Measurements from ENCODE around the gene CYBRD1. TPM values are rescaled to one million over a fixed set of nuclear protein-coding genes. Genes with fewer than 3 reads are reported as not detected.

CYBRD1 gene
- total RNA-seq = 100 to 1,000 TPM; 201 to 603 (median 522) TPM

- TF ChIP-seq, protein P1, sequence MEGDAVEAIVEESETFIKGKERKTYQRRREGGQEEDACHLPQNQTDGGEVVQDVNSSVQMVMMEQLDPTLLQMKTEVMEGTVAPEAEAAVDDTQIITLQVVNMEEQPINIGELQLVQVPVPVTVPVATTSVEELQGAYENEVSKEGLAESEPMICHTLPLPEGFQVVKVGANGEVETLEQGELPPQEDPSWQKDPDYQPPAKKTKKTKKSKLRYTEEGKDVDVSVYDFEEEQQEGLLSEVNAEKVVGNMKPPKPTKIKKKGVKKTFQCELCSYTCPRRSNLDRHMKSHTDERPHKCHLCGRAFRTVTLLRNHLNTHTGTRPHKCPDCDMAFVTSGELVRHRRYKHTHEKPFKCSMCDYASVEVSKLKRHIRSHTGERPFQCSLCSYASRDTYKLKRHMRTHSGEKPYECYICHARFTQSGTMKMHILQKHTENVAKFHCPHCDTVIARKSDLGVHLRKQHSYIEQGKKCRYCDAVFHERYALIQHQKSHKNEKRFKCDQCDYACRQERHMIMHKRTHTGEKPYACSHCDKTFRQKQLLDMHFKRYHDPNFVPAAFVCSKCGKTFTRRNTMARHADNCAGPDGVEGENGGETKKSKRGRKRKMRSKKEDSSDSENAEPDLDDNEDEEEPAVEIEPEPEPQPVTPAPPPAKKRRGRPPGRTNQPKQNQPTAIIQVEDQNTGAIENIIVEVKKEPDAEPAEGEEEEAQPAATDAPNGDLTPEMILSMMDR (IDR thresholded peaks at IDR 0.05; ENCODE audit: low read depth) = no peak
Measured at GRCh38 chr2:171522052-171522787, at the start of gene CYBRD1. Gene CYBRD1 (plus strand): TSS chr2:171522474. CDS start chr2:171522546, 72 bp downstream.

DNA sequence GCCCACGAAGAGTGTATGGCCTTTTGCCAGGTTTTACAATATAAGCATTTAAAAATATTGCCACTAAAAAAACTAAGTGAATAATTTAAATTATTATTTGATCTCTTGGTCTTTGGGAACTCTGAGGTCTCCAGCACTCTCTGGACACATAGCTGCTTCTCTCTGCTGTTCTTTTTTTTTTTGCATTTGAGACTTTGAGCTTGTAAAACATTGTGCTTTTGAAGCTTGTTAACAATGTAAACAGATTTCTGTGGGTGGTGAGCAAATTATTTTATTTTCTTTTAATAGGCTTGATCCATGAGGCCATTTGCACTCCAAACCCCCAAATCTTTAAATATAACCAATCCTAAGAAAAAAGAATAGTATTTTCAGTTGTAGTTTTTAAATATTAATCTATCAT, 46.3 kb upstream of the CYBRD1 start:
- TF ChIP-seq, protein P1 (IDR thresholded peaks at IDR 0.05; ENCODE audit: low read depth) = no peak

DNA sequence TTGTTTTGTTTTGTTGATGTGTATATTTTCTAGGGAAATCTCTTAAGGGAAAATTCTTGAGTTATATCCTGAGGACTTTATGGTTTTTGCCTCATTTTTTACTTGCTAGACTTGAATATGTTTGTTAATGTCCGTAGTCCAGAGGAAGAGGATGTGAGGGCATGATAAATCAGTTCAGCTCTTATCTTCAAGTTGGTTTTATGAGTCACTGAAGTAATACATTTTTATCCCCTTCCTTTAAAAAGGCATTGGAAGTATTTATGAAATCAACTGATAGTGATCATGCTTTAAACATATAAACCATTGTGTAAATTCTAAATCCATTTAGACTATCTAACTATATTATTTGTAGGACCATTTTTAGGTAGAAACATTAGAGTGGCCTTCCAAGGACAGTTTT, 43.9 kb upstream of the CYBRD1 start:
- TF ChIP-seq, protein P1 (IDR thresholded peaks at IDR 0.05; ENCODE audit: low read depth) = no peak

GRCh38 chr2:171479154-171479814, 43.0 kb upstream of the CYBRD1 start:
- TF ChIP-seq, protein P1 (IDR thresholded peaks at IDR 0.05; ENCODE audit: low read depth) = no peak

DNA sequence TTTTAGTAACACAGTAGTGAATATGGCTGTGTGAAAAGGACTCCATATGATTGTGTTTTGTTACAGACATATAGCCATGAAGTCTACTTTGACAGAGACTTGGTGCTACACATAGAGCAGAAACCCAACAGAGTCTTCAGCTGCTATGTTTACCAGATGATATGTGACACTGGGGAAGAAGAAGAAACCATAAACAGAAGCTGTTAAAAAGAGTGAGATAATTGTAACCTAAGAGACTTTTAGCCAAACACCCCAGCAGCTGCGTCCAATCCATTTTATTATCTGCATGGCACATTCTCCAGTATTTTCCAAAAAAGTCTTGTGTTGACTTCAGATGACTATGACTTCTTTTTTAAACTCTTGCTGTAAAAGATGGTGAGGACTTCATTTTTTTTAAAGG, 41.4 kb upstream of the CYBRD1 start:
- TF ChIP-seq, protein P1 (IDR thresholded peaks at IDR 0.05; ENCODE audit: low read depth) = no peak

- TF ChIP-seq, protein P1 (IDR thresholded peaks at IDR 0.05; ENCODE audit: low read depth) = no peak
Measured at GRCh38 chr2:171482308-171482707, 40.0 kb upstream of the CYBRD1 start.

- TF ChIP-seq, protein P1 (IDR thresholded peaks at IDR 0.05; ENCODE audit: low read depth) = no peak
Measured at GRCh38 chr2:171482877-171483276, 39.4 kb upstream of the CYBRD1 start.
